ENCODE data around the gene GLI3. TPM values are rescaled to one million over a fixed set of nuclear protein-coding genes. Genes with fewer than 3 reads are reported as not detected.

Gene GLI3
- total RNA-seq, 1 donor from 2014 or later: 1.0 TPM

DNA sequence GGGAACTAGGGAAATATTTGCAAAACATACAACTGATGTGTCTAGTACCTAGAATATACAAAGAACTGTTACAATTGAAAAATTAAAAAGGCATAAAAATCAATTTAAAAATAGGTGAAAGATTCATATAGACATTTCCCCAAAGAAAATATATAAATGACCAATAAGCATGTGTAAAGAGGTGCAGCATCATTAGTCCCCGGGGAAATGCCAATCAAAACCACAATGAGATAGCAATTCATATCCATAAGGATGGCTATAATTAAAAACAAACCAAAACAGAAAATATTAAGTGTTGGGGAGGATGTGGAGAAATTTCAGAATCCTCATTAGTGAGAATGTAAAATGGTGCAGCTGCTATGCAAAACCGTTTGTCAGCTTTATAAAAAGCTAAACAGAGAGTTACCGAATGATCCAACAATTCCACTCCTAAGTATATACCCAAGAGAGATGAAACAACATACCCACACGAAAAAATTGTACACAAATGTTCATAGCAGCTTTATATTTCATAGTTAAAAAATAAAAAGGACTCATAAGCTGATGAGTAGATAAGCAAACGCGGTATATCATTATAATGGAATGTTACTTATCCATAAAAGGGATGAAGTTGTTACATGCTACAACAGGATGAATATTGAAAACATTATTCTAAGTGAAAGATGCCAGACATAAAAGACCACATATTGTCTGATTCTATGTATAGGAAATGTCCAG lies 324.0 kb downstream of the GLI3 start:
- DNase-seq: no peak

- DNase-seq: no peak
Measured at GRCh38 chr7:41912426-41912825, 324.6 kb downstream of the GLI3 start.

DNA sequence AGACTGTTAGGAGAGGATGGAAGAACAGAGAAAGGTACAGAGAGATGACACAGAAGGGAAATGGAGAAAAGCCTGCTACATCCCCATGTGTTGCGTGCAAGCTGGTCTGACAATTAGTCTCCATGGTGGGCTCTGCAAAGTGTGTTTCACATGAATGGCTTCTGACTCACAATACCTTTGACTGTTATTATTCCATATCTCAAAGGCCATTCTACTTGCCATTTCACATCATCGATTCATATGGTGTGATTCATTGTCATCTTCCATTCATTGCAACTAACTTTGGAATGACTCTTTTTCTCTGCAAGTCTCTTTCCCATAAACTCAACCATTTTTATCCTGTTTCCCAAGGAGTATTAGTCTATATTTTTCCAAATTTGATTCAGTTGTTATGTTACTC lies 325.2 kb downstream of the GLI3 start:
- no peak for DNase-seq

Data from dermis blood vessel endothelial cell (primary cell).